Fibroblast of upper back skin (primary cell): Measurements from ENCODE around the gene SEL1L2.
"Not testable (repeated sequence)": the region's sequence is repeated elsewhere in the genome, so short reads cannot be mapped to it uniquely, and the experiment has no call there.

ENCODE experiments used
- DNase-seq: peaks from one replicate; pipeline ENCODE4 v3.0.0-alpha.2; 2013

The SEL1L2 gene, protein sequence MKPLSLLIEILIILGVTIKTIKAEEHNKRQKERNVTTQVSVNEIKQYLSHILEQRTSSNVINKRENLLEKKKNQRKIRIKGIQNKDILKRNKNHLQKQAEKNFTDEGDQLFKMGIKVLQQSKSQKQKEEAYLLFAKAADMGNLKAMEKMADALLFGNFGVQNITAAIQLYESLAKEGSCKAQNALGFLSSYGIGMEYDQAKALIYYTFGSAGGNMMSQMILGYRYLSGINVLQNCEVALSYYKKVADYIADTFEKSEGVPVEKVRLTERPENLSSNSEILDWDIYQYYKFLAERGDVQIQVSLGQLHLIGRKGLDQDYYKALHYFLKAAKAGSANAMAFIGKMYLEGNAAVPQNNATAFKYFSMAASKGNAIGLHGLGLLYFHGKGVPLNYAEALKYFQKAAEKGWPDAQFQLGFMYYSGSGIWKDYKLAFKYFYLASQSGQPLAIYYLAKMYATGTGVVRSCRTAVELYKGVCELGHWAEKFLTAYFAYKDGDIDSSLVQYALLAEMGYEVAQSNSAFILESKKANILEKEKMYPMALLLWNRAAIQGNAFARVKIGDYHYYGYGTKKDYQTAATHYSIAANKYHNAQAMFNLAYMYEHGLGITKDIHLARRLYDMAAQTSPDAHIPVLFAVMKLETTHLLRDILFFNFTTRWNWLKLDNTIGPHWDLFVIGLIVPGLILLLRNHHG

DNA sequence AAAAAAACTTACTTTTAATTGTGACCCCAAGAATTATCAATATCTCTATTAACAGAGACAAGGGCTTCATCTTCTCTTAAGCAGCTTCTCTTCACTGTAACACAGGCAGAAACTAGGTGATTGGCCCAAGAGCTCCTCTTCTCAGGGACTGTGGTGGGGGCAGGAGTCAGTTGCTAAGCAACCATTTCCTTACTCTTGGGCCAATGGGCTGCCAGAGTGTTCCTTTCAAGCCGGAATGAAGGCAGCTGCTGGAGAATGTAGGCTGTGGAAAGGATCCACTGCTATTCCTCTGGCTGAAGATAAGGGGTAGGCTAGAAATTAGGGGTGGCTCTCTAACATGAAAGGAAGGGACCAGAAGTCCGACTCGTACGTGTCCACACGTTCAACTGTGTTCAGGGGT, at the start of gene SEL1L2:
Gene SEL1L2, minus strand, starts transcription at position 150 of the 400 bp plus-strand sequence. Its CDS starts 80 bp downstream, at position 70.
- DNase-seq = no peak

GRCh38 chr20:14036567-14036966, 46.2 kb upstream of the SEL1L2 start:
- DNase-seq = no peak

DNA sequence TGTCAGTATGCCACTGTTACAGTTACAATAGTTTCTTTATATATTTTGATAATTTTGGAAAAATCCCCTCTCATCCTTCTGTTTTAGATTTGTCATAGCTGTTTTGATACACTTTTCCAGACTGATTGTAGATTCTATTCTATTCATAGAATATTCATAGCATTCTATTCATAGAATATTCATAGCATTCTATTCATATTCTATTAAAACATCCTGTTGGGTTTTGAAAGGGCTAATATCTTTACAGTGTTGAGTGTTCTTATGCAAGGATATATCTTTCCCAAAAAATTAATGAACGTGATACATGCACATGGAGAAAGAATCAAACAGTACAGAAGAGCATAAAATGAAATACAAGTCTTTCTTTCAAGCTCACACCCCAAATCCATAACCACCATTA, 42.9 kb upstream of the SEL1L2 start:
- no peak for DNase-seq

DNA sequence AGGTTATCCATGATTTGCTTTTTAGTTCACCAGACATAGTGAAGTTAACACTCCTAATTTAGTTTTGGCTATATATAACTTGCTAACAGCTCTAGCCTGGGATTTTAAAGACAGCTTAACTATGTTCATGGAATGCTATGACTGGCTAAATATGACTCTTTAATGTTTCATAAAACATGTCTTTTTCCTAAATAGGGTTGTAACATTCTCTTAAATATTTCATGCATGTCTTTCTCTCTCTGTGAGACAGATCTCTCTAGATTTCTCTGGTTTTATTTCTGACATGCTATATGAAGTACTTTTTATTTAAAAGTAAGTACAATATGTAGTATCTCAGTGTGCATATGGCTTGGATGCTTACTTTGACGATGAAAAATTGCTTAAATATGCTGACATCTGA, 40.6 kb upstream of the SEL1L2 start:
- DNase-seq = no peak

DNA sequence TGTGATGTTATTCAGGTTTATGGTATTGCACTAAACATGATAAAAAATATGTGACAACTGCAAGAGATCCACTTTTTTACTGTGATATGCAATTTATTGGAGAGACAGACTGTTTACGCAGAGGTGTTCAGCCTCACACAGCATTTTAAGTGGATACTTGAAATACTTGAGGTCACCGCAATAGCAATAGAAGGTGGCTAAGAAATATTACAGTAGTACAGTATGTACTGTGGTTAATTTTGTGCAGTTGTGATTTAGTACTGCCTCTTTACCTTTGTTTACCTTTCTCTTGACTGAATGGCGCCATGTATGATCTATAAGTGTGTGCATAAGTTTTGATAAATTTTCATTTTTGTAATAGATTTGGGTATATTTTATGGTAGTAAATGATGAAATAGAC, 22.3 kb upstream of the SEL1L2 start:
- DNase-seq = no peak

- DNase-seq = no peak
These were observed 18.8 kb upstream of the SEL1L2 start for GRCh38 chr20:14009208-14009607.

GRCh38 chr20:14005996-14006395, 15.6 kb upstream of the SEL1L2 start:
- DNase-seq = no peak

DNA sequence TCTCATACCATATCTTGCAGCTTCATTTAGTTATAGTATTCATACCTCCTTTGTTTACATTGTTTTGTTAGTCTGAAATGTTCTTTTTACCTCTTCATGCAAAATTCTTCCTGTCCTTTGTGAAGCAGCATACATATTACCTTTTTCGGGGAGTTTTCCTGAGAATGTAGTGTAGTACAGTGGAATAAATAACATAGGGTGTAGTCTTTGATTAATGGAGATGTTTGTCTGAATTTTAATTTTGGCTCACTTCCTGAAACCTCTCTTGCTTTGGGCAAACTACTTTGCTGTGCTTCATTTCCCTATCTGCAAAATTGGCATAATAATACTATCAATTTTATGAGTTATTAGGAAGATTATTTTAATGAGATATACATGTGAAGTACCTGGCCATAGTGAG, 10.5 kb upstream of the SEL1L2 start:
- DNase-seq = no peak

- no peak for DNase-seq
These were observed 5.9 kb upstream of the SEL1L2 start for GRCh38 chr20:13996265-13996664.

- peak; percentile 1 for DNase-seq
These were observed 5.4 kb upstream of the SEL1L2 start for GRCh38 chr20:13995841-13996240.

DNA sequence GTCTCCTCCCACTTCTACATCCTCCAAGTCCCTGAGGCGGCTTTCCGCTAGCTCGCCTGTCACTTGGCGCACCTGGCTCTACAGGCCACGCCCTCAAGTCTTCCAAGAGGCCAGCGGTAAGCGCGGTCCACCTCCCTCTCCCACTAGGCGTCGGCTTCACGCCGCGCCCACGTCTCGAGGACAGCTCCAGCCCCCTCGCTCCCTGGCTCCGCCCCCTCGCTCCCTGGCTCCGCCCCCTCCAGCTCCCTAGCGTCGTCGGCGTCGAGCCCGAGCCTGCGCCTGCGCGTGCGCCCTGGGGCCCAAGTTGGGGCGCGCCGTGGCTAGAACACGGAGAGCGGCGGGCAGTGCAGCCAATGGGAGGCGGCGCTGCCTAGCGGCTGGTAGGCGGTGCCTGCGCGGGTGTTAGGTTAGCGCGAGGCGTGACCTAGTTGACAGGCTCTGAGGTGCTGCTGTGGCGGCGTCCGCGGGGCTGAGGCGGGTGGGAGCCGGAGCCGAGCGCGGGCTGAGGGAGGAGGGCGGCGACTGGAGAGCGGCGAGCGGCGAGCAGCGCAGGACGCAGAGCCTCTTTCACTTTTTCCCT, 4.8 kb upstream of the SEL1L2 start, which contains the start of gene MACROD2:
Gene MACROD2, plus strand, starts transcription at position 431 of the 580 bp plus-strand sequence.
- DNase-seq = peak; percentile 92

DNA sequence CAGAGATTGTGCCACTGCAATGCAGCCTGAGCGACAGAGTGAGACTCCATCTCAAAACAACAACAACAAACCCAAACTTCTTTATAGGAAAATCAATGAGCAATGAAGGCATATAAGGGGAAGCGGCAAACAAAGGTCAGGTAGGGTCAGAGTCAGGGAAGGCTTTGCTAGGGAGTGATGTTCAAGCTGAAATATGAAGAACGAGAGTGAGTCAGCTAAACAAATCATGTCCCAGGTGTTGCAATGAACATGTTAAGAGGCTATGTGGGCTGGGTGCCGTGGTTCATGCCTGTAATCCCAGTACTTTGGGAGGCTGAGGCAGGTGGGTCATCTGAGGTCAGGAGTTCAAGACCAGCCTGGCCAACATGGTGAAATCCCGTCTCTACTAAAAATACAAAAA, 1.5 kb upstream of the SEL1L2 start:
- DNase-seq = not testable (repeated sequence)

- DNase-seq = no peak
These were observed 897 bp upstream of the SEL1L2 start for GRCh38 chr20:13991311-13991710.

- DNase-seq = no peak
These were observed 6.2 kb downstream of the SEL1L2 start for GRCh38 chr20:13984211-13984610.

DNA sequence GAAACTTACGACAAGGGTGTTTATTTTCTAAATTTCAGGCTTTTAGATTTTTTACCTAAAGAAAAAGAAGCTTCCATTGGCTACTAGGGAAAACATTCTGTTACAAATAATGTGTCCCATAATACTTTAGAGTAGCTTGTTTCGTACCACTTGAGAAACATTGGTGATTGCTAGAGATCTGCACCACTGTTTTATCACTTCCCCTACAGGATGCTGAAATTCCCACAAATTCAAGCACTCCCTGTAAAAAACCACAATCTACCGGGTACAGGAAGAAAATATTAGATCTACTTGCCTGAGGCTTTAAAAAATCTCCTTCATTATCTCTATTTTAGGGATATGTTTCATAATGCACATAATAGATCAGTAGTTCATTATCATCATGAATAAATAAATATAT, 29.9 kb downstream of the SEL1L2 start:
- no peak for DNase-seq

DNA sequence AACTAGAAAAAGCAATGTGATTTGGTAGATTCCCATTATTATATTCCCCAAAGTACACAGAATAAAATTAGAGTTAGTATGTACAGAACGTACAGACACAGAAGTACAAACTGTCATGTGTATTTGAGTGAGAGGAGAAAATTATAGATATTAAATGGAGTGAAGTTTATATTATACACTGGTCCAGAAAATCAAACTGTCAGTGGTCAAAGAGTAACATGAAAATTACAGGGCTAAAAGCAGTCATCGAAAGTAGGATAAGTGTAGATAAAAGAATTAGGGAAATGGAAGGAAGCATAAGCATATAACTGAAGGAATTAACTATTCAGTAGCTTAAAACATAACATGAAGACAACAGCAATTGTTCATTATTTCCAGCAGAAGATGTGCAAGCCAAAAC, 30.3 kb downstream of the SEL1L2 start:
- DNase-seq = no peak

DNA sequence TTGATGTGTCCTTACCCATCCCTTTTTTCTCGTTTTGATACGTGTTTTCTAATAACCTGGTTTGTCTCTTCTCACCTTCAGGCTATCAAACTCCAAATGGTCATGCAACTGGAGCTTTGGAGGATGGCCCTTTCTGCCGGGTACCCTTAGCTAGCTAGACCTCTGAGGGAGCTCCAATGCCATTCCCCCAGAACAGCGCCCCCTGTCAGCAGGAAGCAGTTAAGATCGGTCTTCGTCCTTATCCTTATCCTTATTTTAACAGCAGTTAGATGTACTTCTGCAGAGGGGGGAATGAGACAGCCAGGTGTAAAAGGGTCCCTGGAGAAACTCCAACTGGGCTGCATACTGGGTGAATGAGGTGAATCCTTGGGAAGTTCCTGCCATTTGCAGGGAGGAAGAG, 37.2 kb downstream of the SEL1L2 start:
- no peak for DNase-seq

DNA sequence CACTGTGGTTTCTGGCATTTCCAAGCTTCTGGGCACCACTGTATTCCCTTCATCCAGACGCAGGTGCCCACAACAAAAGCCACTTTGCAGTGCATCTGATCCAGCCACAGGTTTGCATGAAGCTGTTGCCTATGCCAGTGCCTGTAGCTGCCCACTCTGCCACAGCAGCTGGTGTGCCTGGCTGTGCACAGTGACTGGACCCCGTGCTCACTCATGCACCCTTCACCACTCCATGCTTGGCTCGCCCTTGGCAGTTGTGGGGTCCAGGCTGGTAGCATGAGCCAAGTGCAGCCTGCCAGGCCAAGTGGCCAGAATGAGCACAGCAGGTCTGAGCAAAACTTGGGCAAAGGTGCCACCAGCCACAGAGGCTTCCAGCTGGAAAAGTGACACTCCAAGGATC, 42.7 kb downstream of the SEL1L2 start:
- no peak for DNase-seq

GRCh38 chr20:13941031-13941430, 49.4 kb downstream of the SEL1L2 start:
- DNase-seq = no peak

GRCh38 chr20:13936781-13937576, 53.4 kb downstream of the SEL1L2 start:
- no peak for DNase-seq

DNA sequence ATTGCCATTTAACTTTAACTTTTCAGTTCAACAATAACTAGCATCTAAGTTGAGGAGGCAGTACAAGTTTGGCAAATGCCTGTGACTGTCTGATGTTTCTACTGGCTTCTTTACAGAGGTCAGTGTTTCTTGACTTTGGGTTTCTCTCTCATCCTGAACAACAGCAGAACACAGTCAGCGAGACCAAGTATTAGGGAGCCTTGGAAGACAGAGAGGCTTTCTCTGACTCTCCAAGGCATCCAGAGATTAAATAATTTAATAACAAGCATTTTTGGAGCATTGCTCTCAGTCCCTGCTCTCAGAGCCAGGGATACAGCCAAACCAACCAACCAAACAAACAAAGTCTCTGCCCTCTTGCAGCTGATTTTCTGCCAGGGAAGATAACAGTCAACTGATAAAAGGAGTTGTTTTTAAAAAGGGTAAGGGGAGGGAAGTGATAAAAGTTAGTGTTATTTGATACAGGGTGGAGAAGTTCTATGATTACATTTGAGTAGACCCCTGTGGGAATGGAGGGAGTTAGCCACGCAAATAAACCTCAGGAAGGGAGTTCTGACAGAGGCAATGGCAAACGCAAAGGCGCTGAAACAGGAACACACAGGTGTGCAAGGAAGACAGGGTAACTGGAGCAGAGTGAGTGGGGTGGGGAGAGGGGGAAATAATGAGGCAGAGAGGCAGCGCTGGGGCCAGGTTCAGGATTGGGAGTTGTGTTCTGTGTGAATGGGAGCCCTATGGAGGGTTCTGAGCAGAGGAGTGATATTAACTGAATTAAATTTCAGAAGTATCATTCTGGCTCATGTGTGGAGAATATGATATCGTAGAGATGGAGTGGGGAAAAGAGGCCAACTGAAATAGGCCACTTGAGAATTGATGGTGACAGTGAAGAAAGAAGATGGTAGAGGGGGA, 55.2 kb downstream of the SEL1L2 start:
- DNase-seq = no peak

GRCh38 chr20:13930281-13930680, 60.1 kb downstream of the SEL1L2 start:
- DNase-seq = no peak
